GM18517 (cell line): ENCODE results near the gene CDH15.

ENCODE experiments used
- ATAC-seq: cut with Tn5 transposase; IDR thresholded peaks from one replicate; pipeline ENCODE4 v1.9.1; 2021; ENCODE audit warnings: mild to moderate bottlenecking, moderate library complexity; ENCODE audit not compliant: unreplicated experiment

Gene CDH15

GRCh38 chr16:89170346-89171215 is 967 bp upstream of the CDH15 start:
- ATAC-seq = peak; percentile 2

DNA sequence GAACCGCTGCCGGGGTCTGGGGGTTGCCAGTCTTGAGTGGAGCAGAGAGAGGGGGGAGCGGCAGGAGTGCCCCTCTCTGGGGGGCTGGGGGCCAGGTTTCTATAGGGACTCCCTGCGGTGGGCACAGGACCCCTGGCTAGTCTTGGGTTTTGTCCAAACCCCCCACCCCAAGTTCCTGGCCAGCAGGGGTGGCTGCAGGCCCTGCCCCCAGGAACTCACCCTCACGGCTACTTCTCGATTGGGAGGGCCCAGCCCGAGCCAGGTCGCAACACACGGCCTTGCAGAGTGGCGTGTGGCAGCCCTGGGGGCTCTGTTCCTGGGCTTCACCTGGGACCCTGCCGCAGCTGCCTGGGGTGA is 601 bp downstream of the CDH15 start:
- ATAC-seq = no peak

DNA sequence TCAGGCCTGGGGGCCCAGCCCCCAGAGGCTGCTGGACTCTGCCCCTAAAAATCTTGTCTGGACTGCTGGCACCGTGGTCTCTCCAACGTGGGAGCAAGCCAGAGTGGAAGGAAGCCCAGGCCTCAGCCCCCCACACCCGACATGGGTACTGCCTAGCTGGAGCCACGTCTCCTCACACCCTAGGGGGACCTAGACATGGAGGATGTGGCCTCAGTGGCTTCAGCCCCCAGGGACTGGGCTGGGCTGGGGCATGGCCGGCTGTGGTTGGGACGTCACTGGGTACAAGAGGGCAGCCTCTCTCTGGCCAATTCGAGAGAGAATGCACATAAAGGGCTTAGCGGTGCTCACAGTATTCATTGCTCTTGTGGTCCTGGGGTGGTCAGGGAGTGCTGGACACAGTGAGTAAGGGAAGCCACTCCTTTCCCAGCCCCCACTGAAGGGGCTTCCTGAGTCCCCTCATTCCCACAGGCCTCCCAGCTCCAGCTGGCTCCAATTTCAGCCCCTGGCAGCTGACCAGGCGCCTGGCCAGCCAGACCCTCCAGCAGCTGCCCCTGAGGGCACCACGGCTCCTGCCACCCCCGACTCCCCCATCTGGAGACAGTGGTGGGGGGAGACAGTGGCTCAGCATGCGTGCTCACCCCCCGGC is 1.1 kb downstream of the CDH15 start:
- no peak for ATAC-seq

DNA sequence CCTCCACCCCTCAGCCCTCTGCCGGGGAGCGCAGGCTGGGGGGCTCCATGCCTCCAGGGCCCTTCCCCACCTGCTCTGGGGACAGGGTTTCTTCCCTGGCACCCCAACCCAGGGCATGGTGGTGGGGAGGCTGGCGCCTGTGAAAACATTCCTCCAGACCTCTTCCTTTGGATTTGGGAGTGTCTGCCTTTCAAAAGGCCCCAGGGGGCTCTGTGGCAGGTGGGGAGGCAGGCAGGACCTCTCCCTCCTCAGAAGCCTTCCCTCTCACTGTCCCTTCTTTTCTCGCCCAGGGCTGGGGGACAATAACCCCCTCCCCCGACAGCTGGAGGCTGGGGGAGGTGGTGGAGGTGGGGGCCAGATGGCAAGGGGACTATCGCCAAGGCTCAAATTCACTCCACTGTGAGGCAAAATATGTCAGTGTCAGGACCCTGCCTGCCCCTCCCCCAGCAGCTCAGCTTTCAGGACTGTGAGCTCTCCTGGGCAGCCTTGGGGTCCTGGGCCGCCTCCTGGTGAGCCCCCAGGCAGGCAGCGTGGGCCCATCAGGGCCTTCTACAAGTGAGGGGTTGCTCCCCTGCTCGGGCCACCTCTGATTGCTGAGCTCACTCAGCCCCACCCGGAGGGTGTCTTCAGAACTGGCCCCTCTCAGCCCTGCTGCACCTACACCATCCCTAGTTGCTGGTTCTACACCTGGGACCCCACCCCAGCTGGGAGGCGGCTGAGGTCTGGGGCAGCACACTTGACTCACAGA is 1.8 kb downstream of the CDH15 start:
- ATAC-seq = no peak

GRCh38 chr16:89174055-89174827 is 2.7 kb downstream of the CDH15 start:
- ATAC-seq = no peak

DNA sequence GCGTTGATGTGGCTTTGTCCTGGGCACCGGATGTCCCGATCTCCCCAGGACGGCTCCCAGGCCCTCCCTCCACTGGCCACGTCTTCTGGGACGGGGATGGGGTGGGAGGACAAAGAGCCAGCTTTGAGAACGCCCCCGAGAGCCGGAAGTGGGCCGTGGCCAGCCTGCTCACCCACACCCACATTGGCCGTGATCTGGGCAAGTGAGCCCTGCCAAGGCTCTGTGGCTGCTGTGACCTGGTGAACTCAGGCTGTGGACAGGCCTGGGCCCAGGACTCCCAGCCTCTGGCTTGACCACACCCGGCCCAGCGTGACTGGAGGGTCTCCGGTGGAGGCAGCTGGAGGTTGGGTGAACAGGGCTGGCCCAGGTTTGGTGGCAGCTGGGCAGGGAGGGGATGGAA is 3.3 kb downstream of the CDH15 start:
- ATAC-seq = no peak

DNA sequence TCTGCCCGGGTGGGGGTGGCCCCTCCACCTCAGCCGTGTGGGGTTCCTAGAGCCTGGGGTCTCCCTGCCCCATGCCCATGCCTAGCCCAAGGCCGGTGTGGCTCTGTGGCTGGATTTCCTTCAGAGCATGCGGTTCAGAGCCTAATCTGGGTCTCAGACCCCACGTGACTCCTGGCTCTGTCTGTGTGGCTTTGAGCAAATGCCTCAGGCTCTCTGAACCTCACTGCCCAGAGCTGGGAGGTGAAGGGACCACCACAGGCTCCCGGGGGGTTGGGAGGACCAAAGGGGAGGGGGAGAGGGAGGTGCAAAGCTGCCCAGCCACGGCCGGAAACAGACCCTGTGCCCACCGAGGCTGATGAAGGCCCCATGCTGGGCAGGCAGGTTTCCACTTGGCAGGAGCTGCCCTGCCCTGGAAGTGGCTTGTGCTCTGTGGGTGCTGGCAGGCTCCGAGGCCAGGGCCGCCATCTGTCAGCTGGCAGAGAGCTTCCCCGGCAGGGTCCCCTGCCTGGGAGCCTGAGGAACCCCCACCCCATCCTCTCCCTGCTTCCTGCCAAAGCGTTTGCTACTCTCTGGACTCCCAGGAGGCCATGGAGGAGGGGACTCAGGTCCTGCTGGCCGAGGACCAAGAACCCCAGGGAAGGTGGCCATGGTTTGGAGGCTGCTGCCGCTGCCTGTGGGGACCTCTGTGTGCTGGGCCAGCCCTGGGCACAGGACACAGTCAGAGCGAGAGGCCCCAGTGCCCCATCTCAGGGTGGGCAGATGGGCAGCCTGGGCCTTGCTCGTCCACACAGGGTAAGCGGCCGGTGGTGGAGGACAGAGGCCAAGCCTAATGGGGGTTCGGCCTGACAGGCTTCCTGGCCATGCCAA is 4.0 kb downstream of the CDH15 start:
- ATAC-seq = no peak

GRCh38 chr16:89176147-89176690 is 4.7 kb downstream of the CDH15 start:
- ATAC-seq = no peak

- ATAC-seq = no peak
Observed at GRCh38 chr16:89176717-89177116, 5.2 kb downstream of the CDH15 start.

- ATAC-seq = no peak
Observed at GRCh38 chr16:89177501-89177900, 6.0 kb downstream of the CDH15 start.

- ATAC-seq = no peak
Observed at GRCh38 chr16:89178453-89179147, 7.1 kb downstream of the CDH15 start.

GRCh38 chr16:89179148-89179484 is 7.6 kb downstream of the CDH15 start:
- ATAC-seq = no peak

DNA sequence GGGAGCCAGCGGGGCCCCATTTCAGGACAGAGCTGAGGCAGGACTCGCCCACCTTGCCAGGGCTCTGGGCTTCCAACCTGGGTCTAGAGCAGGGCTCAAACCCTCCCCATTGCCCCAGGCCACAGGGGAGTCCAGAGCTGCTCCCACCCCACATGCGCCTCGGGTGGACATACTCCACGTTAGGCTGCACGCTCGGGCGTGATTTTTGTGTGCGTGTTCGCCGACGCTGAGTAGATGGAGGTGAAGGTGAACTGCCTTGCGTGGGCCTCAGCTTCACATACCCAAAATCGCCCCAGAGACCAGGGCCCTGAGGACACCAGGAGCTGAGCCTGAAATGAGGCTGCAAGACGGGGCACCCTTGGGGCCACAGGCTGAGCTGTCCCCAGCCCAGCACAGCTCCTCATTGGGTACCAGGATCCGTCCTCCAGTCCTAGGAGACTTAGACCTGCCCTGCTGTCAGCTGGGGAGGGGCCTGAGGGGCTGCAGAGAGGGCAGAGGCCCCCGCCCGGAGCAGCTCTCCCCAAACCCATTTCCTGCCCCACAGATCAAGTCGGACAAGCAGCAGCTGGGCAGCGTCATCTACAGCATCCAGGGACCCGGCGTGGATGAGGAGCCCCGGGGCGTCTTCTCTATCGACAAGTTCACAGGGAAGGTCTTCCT is 8.2 kb downstream of the CDH15 start:
- ATAC-seq = no peak

- ATAC-seq = no peak
Observed at GRCh38 chr16:89183463-89183862, 11.9 kb downstream of the CDH15 start.

DNA sequence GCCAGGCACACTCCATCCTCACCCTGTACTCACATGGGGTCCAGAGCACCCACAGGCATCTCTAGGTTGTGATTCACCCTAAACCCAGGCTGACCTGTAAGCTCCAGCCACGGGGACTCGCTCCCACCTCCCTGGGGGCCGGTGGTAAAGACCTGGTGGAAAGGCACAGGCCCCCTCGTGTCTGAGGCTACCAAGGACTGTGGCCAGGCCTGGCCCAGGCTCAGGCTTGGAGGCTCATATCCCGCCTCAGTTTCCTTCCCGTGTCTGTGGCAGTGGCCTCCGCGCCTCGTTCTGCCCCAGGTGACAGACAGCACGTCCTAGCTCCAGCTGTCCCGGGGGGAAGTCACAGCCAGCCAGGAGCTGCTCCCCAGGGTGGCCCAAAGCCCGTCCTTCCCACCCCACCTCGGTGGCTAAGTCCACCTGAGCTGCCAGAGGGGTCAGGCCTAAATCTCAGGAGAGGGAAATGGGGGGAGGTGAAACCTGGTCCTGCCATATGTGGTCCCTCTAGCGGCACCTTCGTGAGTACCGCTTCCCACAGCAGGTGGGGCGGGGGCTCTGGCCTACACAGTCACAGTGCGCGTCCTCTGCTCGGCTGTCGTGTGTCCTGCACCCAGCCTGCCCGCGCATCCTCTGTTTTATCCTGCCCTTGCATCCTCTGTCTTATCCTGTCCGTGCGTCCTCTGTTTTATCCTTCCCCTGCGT is 12.6 kb downstream of the CDH15 start:
- no peak for ATAC-seq

- ATAC-seq = no peak
Observed at GRCh38 chr16:89184677-89184932, 13.1 kb downstream of the CDH15 start.

GRCh38 chr16:89184933-89185794 is 13.6 kb downstream of the CDH15 start:
- no peak for ATAC-seq
